ENCODE data around the gene CDKN2A.

Gene CDKN2A

DNA sequence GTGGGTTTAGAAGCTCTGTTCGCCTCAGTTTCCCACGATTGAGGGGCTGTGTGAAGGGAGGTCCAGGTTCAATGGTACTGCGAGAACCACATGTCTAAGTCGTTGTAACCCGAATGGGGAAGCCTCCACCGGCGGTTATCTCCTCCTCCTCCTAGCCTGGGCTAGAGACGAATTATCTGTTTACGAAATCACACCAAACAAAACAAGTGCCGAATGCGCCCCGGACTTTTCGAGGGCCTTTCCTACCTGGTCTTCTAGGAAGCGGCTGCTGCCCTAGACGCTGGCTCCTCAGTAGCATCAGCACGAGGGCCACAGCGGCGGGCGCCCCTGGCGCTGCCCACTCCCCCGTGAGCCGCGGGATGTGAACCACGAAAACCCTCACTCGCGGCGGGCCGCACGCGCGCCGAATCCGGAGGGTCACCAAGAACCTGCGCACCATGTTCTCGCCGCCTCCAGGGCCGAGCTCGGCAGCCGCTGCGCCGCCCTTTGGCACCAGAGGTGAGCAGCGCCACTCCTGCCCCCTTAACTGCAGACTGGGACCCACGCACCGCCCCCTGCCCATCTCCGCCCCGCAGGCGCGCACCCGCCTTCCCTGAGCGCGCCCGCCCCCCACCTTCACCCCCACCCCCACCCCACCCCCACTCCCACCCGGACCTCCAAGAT is at the start of gene CDKN2A:
CDKN2A (minus strand) TSS at position 500 of the 663 bp plus-strand sequence.
- peak; percentile 40 for DNase-seq

DNA sequence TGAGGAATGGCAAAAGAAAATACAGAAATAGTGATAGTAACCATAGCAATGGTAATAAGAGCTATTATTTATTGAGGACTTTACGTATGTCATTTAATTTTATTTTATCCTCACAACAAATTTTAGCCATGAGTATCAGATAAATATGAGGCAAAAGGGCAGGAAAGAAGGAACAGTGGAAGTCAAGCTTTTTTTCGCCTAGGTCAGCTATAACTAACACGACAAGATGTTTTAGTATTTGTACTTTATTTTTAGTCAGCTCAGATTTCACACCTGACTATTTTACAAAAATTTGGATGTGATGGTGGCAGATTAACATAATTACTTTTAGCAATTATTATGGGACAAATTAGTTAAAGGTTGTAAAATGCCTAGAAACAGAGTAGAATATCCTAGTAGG is 49.7 kb upstream of the CDKN2A start:
- no peak for DNase-seq

DNA sequence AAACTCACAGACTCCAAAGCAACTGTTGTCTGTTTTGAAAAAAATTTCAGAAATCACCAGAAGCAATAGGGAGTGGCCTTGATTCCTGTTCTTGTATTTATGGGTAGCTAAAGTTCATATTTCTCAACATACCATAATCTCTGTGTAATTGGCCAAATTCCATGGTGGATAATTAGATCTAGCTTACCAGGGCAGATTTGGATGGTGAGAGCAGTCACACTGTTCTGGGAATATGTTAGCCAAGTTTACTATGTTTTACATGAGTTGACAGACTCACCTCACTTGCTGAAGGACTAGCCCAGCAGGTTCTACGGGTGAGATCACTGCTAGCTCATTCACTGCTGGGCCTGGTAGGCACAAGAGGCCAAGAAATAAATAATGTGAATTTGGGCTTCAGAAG is 47.6 kb upstream of the CDKN2A start:
- DNase-seq, result no peak

DNA sequence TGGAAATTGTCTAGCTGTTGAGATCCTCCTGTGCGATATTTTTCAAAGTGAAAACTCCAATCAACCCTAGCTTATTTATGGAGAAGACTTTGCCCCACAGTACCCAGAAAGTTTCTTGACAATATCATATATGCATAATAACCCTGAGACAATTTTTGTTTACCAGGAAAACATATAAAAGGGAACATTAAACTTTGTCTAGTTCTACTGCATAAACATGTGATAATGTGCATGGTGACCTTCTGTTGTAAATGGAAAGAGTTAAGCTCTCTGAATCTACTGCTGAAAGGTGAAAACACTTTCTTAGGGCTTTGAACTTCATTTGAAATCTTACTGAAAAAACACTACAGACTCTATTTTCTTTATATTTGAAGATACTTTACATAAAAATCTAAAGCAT is 47.2 kb upstream of the CDKN2A start:
- no peak for DNase-seq

DNA sequence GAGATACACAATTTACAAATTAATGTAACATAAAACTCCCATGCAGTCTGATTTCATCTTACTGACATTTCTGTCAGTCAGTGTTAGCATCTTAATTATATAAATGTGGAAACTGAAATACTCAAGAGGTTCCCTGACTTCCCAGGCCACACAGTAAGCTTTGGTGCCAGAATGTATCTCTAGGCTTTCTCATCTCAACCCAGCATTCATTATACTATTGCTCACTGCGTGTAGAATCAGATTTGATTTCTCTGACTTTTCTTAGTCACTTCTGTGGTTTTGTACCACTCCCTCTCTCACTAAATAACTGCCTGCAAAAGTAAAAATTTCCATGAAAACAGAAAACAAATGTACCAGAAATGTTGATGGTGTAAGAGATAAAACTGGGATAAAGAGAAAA is 46.6 kb upstream of the CDKN2A start:
- no peak for DNase-seq

DNA sequence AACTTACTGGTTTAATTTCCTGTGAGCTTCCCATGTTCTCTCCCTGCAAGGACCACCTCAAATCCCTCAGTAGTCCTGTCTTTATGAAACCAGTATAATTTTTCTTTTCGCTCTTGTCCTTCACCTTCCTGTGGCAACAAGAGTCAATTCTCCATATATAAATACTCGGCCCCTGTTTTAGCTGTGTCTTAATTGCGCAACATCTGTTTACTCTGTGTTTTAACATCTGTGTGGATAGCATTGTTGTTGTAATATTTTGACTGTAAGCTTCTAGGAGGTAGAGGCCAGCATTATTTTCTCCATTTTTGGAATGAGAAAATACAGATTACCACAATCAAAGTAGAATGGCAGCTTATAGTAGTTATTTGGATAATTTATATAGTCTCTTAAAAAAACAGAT is 45.1 kb upstream of the CDKN2A start:
- DNase-seq, result no peak

DNA sequence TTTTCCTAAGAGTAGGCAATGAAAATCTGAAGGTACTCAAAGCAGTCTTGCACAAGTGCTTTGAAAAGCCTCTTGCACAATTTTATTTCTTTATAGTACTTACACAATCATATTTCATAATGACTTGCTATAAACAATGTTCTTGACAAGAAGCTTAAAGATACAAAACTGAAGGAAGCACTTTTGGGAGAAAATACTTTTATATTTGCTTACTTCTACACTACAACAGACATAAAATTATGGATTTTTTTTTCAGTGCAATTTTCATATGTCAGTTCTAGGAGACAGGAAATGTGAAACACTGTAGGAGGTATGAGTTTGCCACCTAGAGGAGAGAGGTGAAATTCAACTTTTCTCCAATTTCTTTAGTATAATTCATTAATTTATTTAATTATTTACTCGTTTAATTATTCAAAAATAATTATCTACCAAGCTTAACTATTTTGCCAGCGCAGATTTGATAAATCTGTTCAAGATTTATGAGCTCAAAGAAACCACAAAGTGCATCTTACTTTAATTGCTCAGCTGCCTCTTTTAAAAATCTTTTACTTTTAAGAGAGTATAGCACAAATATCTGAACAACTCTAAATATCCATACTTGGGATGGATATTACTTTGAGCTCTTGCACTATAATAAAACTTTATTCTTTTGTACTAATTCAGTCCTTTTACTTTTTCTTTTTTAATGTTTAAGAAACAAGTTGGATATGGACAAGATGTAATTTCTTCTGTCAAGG is 43.9 kb upstream of the CDKN2A start:
- peak; percentile 44 for DNase-seq

DNA sequence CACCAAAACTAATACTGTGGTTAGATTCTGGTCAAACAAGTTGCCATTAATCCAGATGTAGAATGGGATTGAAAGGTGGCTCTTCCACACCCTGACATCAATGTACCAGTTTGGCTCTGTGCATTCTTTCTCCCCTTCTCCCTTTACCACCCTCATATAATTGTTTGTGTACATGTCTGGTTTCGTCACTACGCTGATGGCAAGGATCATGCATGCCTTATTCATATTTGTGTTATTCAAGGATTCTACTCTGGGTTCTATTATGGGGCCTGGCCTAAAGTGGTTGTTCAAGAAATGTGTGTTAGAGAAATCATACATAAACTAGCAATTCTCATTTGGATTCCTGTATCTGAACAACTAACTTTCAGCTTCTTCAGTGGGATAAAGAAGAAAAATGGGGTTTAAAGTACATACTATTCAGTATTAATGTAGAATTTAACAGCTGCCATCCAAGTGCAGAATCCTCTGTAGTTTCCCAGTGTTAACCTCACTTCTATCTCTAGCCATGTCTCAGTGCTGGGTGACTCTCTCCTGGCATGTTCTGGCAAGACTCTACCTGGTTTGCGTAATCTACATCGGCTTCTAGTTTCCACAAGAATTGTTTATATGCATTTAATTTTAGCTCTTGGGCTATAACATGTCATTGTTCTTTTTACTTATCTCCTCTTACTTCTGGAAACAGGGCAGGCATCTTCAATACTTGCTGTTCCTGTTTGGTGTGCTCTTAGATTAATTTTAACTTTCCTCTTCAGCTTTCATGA is 42.9 kb upstream of the CDKN2A start:
- DNase-seq, result no peak

DNA sequence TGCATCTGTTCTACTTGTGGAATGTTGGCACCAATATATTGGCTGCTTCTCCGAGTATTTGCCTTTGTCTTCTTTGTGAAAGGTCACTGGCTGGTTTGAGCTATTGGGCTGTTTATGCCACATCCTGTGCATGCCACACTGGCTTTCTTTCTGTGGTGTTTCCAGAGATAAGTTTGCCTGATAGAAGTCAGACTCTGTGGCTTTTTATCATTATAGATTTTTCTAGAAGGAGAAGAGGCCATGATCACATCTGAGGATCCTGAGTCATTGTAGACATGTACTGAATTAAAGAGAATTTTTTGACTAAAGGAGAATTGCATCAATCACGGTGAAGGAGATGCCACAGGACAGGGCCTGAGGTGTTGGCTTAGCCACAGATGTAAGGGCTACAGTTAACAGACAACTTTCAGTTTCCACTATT is 41.4 kb upstream of the CDKN2A start:
- DNase-seq, result no peak

DNA sequence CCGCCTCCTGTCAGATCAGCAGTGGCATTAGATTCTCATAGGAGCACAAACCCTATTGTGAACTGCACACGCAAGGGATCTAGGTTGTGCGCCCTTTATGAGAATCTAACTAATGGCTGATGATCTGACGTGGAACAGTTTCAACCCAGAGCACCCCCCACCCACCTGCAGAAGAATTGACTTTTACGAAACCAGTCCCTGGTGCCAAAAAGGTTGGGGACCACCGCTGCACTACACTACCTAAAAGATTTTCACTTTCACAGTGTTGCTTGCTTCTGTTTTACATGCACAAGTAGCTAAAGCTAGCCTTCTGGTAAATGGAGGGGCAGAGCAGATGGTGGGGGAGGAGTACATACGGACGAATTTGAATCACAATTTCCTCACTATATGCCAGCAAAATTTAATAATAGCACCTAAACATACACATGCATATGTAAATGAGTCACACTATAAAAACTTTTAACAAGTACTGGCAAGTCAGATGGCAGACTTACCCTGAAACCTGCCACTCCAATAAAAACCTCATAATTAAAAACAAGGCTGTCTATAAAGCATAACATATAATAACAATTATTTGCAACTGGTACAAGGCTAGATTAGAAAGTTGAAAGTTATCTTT is 38.9 kb upstream of the CDKN2A start:
- DNase-seq, result no peak

DNA sequence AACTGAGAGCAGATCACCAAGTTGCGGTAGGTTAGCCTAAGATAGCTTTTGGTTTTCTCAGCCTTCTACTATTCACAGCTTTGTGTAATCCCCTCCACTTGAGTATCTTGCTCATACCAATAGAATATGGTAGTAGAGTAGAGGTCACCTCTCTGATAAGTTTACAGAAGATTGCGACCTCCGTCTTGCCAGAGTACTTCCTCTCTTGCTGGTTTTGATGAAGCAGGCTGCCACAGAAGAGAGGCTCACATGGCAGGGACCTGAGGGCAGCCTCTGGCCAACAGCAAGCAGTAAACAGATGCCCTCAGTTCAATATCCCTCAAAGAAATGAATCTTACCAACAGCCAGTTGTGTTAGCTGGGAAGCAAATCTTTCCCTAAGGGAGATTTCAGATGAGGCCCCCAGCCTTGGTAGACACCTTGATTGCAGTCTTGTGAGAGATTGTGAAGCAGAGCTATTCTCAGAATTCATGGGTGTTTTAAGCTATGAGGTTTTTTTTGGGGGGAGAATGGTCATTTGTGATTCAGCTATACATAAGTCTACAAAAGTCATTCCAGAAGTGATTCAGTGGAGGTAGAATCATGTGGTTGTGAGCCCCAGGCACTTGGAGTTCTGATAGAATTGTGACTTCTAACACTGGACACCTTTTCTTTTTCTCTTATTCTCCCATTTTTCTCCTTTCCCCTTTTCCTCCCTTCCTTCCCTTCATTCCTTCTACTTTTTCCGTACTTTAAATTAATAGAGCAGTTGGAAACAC is 37.6 kb upstream of the CDKN2A start:
- DNase-seq, result no peak

DNA sequence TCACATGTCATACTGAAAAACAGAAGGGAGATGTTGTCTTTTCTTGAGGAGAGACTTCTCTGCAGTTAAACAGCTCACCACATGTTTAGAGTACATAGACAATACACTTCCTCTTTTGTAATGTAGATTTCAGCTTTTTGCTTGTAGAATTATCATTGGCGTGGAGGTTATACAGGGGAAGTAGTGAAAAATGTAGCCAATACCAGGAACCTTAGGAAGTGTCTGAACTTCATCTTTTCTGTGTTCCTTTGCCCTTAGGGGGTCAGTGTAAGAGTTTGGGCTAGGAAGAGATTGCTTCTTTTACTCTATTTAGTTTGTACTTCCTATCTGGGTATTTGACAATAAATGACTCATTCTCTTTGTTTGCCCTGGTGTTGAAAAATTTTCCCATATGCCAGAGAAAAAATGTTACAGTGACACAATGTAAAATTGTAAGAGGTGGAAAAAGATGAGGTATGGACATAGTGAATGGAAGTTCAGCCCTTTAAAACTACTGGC is 36.0 kb upstream of the CDKN2A start:
- no peak for DNase-seq

DNA sequence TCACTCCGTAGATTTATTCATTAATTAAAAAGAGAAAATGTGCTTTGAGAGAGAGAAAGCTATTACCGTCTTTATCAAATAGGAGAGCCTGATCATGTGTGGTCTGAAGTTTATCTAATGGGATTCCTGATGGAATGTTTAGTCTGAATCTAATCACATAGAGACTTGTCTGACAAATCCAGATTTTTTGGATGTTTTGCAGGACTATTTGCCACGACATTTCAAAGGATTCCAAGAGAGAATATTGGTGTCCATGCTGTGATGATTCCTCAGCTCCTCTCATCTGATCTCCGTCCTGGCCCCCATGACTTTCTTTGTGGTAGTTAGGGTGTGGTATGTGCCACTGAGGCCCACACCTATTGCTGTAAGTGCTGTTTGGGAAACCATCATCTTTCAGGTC is 35.0 kb upstream of the CDKN2A start:
- no peak for DNase-seq

DNA sequence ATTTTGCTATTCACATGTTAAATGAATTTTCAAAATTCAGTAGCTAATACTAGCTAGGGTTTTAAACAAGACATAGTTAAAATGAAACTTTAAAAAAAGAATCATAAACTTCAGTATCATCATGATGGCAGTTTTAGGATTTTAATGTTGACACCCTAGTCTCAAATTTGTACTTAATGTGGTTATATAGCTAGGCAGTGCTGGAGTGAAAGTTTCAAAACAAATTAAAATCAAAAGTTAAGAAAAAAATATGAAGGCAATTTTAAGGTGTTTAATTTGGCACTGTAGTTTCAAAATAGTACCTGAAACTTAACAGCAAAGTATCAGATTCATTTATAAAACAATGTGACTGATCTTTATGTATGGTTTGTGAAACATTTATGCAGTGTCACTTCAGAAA is 34.2 kb upstream of the CDKN2A start:
- no peak for DNase-seq

DNA sequence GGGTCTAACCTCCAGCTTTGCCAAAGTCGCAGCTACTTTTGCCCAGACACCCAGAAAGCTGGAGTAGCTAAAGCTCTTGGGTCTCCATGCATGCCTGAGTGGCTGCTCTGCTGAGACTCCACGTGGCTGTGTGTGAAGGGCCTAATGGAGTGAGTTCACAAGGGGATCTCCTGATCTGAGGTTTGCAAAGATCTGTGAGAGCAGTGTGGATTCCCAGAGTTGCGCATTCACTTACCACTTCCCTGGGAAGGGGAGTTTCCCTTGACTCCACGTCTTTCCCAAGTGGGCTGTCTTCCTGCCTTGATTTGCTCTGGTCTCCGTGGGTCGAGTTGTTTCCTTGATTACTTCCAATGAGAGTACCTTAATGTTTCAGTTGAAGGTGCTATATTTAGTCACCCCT is 32.5 kb upstream of the CDKN2A start:
- DNase-seq, result no peak

DNA sequence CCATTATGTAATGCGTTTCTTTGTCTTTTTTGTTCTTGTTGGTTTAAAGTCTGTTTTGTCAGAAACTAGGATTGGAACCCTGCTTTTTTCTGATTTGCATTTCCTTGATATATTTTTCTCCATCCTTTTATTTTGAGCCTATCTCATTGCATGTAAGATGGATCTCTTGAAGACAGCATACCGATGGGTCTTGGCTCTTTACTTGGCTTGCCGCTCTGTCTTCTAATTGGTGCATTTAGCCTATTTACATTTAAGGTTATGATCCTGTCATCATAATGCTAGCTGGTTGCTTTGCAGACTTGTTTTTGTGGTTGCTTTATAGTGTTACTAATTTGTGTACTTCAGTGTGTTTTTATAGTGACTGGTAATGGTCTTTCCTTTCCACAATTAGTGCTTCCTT is 28.2 kb upstream of the CDKN2A start:
- no peak for DNase-seq

DNA sequence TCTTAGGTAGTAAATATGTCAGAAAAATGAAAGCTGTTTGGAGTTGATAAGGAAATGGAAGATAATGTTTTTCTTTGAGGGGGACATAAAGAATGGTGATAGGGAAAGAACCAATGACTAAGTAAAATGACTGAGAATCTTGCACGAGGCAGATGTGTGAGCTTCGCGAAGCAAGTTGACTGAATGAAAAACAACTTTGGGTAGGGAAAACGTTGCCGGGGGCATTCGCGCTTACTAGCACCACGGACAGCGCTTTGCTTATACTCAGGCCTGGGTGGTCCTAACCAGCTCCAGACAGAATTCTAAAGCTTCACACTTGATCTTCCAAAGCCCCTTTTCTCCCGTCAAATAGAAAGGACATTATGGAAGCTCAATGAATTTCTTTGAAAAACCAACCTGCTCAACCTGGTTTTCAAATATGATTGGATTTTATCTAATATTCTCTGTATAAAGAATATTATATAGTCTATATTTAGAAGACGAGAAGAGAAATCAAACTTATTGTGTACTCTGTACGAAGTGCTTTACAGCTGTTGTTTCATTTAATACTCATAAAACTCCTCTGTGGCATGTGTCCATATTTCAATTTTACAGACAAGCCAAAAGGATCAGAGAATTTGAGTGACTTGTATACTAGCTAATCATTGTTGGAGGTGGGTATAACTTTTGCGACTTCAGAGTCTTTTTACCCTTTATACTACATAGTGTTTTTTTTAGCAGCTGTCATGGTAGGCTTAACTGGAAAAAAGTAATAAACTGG is 16.9 kb upstream of the CDKN2A start:
- DNase-seq, result no peak

DNA sequence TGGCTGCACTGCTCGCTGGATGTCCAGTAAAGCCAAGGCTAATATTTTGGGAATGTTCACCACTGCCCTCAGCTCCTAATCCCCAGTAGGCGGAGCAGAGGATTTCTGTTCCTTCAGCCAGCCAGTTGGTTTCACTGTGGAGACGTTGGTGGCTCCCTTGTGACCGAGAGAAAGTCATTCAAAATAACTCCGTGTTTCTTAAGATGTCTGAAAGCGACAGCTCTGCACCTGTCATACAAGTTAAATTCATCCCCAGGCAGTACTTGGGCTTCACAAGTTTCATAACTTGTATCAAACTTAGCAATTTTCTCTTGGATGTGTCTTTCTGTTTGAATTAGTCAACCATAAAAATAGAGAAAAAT is 15.3 kb upstream of the CDKN2A start:
- no peak for DNase-seq

DNA sequence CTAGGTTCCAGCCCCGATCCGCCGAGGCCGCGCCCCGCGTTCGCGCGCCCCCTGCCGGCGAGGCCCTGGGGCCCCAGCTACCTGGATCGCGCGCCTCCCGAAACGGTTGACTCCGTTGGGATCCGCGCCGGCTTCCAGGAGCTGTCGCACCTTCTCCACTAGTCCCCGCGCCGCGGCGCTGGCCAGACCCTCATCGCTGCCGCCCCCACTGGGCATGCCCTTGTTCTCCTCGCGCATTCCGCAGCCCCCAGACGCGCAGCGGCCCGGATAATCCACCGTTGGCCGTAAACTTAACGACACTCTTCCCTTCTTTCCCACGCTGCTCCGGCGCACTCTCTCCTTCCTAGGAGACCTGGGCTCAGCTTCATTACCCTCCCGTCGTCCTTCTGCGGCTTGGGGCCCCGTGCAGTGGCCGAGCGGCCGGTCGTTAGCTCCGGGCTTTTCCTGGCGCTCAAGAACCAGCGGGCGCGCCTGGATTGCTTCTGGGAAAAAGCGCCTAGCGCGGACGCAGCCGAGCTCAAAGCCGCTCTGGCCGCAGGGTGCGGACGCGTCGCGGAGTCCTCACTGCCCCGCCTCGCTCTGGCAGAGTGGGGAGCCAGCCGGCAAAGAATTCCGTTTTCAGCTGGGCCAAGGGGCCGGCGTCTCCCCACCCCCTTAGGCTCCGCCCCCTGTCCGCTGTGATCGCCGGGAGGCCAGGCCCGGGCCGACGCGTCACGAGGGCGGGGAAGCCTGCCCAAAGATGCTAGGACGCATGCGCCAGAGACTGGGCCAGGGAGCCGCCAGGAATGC is 14.7 kb upstream of the CDKN2A start, which contains the start of gene CDKN2B:
CDKN2B (minus strand) TSS at position 589 of the 789 bp plus-strand sequence; CDS start at position 237, 352 bp downstream.
- DNase-seq, result peak; percentile 82

DNA sequence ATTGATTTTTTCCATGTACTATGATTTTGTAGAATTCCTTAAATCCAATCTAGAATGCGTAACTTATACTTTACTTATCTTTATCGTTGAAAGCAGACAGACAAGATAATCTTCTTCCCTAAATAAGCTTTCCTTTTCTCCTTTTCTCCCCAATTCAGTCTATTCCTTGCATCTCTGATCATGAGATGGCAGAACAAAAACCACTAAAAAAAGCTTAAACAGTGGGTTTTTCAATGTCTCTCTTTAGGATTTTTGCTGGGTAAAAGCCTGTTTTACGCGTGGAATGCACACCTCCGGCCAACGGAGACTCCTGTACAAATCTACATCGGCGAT is 14.2 kb upstream of the CDKN2A start:
- DNase-seq, result no peak
